MM.1S (cell line): ENCODE results near the gene NFE2.

Experiments used
- DNase-seq: peaks from one replicate; pipeline ENCODE4 v3.0.0-alpha.2; 2015
- H2AFZ ChIP-seq: fragments of 300-600 bp; sonication (generic); 2 replicates; pipeline ENCODE4 v1.6.0; 2016; ENCODE audit warnings: antibody characterized with exemption, low read length
- H3F3A ChIP-seq: fragments of 300-600 bp; sonication (generic); 2 replicates; pipeline ENCODE4 v1.6.1; 2016; ENCODE audit warnings: mild to moderate bottlenecking, antibody characterized with exemption, low read length, moderate library complexity, mixed read lengths; ENCODE audit not compliant: insufficient read depth
- H3K27ac ChIP-seq: fragments of 300-600 bp; sonication (generic); 2 replicates; pipeline ENCODE4 v1.5.1; 2016; ENCODE audit warnings: mild to moderate bottlenecking, low read length
- H3K27me3 ChIP-seq: fragments of 300-600 bp; sonication (generic); replicated peaks from 2 replicates; pipeline ENCODE4 v1.6.0; 2016; ENCODE audit warnings: low read length; ENCODE audit not compliant: insufficient read depth
- H3K36me3 ChIP-seq: fragments of 300-600 bp; sonication (generic); replicated peaks from 2 replicates; pipeline ENCODE4 v1.6.1; 2016; ENCODE audit warnings: mild to moderate bottlenecking, low read length, mixed read lengths; ENCODE audit not compliant: insufficient read depth
- H3K4me1 ChIP-seq: fragments of 300-600 bp; sonication (generic); 2 replicates; pipeline ENCODE4 v1.6.1; 2016; ENCODE audit warnings: low read length, mixed read lengths
- H3K4me2 ChIP-seq: fragments of 300-600 bp; sonication (generic); 2 replicates; pipeline ENCODE4 v1.6.0; 2016; ENCODE audit warnings: low read depth, low read length
- H3K4me3 ChIP-seq: fragments of 300-600 bp; sonication (generic); 2 replicates; pipeline ENCODE4 v1.5.1; 2016; ENCODE audit warnings: low read length, mixed read lengths
- H3K79me2 ChIP-seq: fragments of 300-600 bp; sonication (generic); 2 replicates; pipeline ENCODE4 v1.6.1; 2016; ENCODE audit warnings: mixed run types, low read length, mixed read lengths
- H3K9ac ChIP-seq: fragments of 300-600 bp; sonication (generic); 2 replicates; pipeline ENCODE4 v1.6.1; 2016; ENCODE audit warnings: low read length, mixed read lengths
- H3K9me2 ChIP-seq: fragments of 300-600 bp; sonication (generic); replicated peaks from 2 replicates; pipeline ENCODE4 v1.6.1; 2016; ENCODE audit warnings: mild to moderate bottlenecking, low read length, mixed read lengths; ENCODE audit not compliant: insufficient read depth
- H3K9me3 ChIP-seq: fragments of 300-600 bp; sonication (generic); replicated peaks from 2 replicates; pipeline ENCODE4 v1.6.1; 2016; ENCODE audit warnings: mild to moderate bottlenecking, low read length, mixed read lengths; ENCODE audit not compliant: insufficient read depth
- H4K20me1 ChIP-seq: fragments of 300-600 bp; sonication (generic); 2 replicates; pipeline ENCODE4 v1.6.1; 2016; ENCODE audit warnings: mild to moderate bottlenecking, low read length, moderate library complexity, mixed read lengths; ENCODE audit not compliant: insufficient read depth
- EZH2 ChIP-seq: fragments of 300-600 bp; sonication (generic); optimal IDR thresholded peaks from 2 replicates; pipeline ENCODE3; 2017; ENCODE audit warnings: low read depth, mild to moderate bottlenecking, antibody characterized with exemption, low read length, mixed read lengths
- EZH2phosphoT487 ChIP-seq: fragments of 300-600 bp; sonication (generic); IDR thresholded peaks from 2 replicates; pipeline ENCODE4 v1.6.1; 2018; ENCODE audit warnings: antibody characterized with exemption, low read length
- TF ChIP-seq, protein P1 (sequence below): fragments of 300-600 bp; sonication (generic); IDR thresholded peaks from 2 replicates; pipeline ENCODE4 v1.5.1; 2016; ENCODE audit warnings: antibody characterized with exemption, low read length, mixed read lengths

Gene NFE2

GRCh38 chr12:54251667-54252284 lies 49.0 kb downstream of the NFE2 start:
- H3K4me3 ChIP-seq, result no peak overlapping the region
- H3K27me3 ChIP-seq, result no peaks in the 10 kb centered on the region
- no peak overlapping the region for H2AFZ ChIP-seq
- no peak overlapping the region for H3K27ac ChIP-seq
- no peaks in the 10 kb centered on the region for H3K4me1 ChIP-seq
- TF ChIP-seq, protein P1, sequence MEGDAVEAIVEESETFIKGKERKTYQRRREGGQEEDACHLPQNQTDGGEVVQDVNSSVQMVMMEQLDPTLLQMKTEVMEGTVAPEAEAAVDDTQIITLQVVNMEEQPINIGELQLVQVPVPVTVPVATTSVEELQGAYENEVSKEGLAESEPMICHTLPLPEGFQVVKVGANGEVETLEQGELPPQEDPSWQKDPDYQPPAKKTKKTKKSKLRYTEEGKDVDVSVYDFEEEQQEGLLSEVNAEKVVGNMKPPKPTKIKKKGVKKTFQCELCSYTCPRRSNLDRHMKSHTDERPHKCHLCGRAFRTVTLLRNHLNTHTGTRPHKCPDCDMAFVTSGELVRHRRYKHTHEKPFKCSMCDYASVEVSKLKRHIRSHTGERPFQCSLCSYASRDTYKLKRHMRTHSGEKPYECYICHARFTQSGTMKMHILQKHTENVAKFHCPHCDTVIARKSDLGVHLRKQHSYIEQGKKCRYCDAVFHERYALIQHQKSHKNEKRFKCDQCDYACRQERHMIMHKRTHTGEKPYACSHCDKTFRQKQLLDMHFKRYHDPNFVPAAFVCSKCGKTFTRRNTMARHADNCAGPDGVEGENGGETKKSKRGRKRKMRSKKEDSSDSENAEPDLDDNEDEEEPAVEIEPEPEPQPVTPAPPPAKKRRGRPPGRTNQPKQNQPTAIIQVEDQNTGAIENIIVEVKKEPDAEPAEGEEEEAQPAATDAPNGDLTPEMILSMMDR, result peak; percentile 51
- no peak for TF ChIP-seq EZH2phosphoT487
- TF ChIP-seq EZH2, result no peak
- peak; percentile 34 for DNase-seq
- H3F3A ChIP-seq, result 0 out of 2 replicates have a peak, but pooled peaks cover 4% of the 10 kb centered on the region
- no peak overlapping the region for H3K4me2 ChIP-seq
- no peaks in the 10 kb centered on the region for H3K9me2 ChIP-seq
- peaks cover 7% of the 10 kb centered on the region; the same call in 1 of the 2 replicates for H3K36me3 ChIP-seq
- no peak overlapping the region for H3K9ac ChIP-seq
- H3K79me2 ChIP-seq, result peaks cover 21% of the 10 kb centered on the region
- no peaks in the 10 kb centered on the region for H3K9me3 ChIP-seq
- H4K20me1 ChIP-seq, result no peaks in the 10 kb centered on the region

GRCh38 chr12:54249489-54249888 lies 51.3 kb downstream of the NFE2 start:
- no peak overlapping the region for H3K9ac ChIP-seq
- H3K9me2 ChIP-seq, result no peaks in the 10 kb centered on the region
- no peaks in the 10 kb centered on the region for H3K4me1 ChIP-seq
- H3K27ac ChIP-seq, result no peak overlapping the region
- H3K36me3 ChIP-seq, result peaks cover 3% of the 10 kb centered on the region; the same call in 1 of the 2 replicates
- H2AFZ ChIP-seq, result no peak overlapping the region
- no peak overlapping the region for H3K4me3 ChIP-seq
- H3K27me3 ChIP-seq, result no peaks in the 10 kb centered on the region
- H3F3A ChIP-seq, result 0 out of 2 replicates have a peak, but pooled peaks cover 4% of the 10 kb centered on the region
- no peaks in the 10 kb centered on the region for H3K9me3 ChIP-seq
- no peak overlapping the region for H3K4me2 ChIP-seq
- TF ChIP-seq EZH2phosphoT487 (no peak), EZH2 (no peak)
- TF ChIP-seq, protein P1, result no peak
- no peaks in the 10 kb centered on the region for H4K20me1 ChIP-seq
- peaks cover 12% of the 10 kb centered on the region for H3K79me2 ChIP-seq
- DNase-seq, result no peak

DNA sequence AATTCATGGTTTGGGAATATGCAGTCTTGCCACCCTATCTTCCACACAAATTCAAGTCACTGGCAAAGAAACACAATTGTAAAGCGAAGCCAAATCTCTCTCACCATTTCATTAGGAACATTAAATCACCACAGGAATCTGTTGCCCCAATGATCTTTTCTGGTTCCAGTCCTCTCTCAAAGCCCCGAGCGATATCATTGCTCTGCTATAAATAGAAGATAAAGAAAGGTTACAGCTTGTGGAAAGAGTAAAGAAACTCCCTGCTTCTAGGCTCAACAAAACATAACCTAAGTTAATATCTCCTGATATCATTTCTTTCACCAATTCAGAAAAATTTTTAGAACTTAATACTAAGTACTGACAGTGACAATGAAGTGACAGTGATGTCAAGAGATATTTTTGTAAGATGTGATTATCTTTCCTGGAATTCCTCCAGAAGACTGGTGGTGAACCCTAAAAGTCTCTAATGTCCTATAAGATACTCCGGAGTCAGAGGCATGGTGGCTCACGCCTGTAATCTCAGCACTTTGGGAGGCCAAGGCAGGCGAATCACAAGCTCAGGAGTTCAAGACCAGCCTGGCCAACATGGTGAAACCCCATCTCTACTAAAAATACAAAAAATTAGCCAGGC lies 54.7 kb downstream of the NFE2 start:
- Histone ChIP-seq H3K4me3 (no peak overlapping the region), H3K27ac (no peak overlapping the region), H3K4me2 (no peak overlapping the region), H3K4me1 (0 out of 2 replicates have a peak, but pooled peaks cover 6% of the 10 kb centered on the region), H3K9ac (no peak overlapping the region), H3K36me3 (peaks cover 7% of the 10 kb centered on the region; the same call in 1 of the 2 replicates), H3K27me3 (no peaks in the 10 kb centered on the region), H2AFZ (no peak overlapping the region), H3K9me3 (no peaks in the 10 kb centered on the region), H3K9me2 (no peaks in the 10 kb centered on the region), H3F3A (no peaks in the 10 kb centered on the region), H3K79me2 (no peaks in the 10 kb centered on the region), H4K20me1 (no peaks in the 10 kb centered on the region)
- TF ChIP-seq, protein P1, result no peak
- TF ChIP-seq EZH2phosphoT487 (no peak), EZH2 (no peak)
- DNase-seq, result no peak
